PC-3 (cell line): ENCODE measurements around the gene EDDM3A.

Experiments used
- CTCF ChIP-seq: fragments of 300-600 bp; sonication (generic); conservative IDR thresholded peaks from 2 replicates; pipeline ENCODE4 v1.5.1; 2017; ENCODE audit warnings: antibody characterized with exemption, low read depth, mild to moderate bottlenecking, low read length
- EZH2 ChIP-seq: fragments of 300-600 bp; sonication (generic); IDR thresholded peaks from one replicate; pipeline ENCODE4 v1.6.1; 2017; ENCODE audit warnings: antibody characterized with exemption, mild to moderate bottlenecking, low read length; ENCODE audit not compliant: unreplicated experiment

GRCh38 chr14:20775901-20776300, 30.2 kb downstream of the EDDM3A start:
- TF ChIP-seq CTCF (no peak), EZH2 (no peak)
